HG02884 (cell line): ENCODE data around the gene OCRL.
"Not testable (repeated sequence)": the region's sequence is repeated elsewhere in the genome, so short reads cannot be mapped to it uniquely, and the experiment has no call there.

Source experiments
- ATAC-seq: cut with Tn5 transposase; IDR thresholded peaks from one replicate; pipeline ENCODE4 v1.9.1; 2021; ENCODE audit warnings: mild to moderate bottlenecking, moderate library complexity; ENCODE audit not compliant: unreplicated experiment

Gene OCRL

GRCh38 chrX:129534816-129535578, 5.1 kb upstream of the OCRL start:
- no peak for ATAC-seq

GRCh38 chrX:129540722-129541184, 694 bp downstream of the OCRL start:
- peak; percentile 34 for ATAC-seq

- ATAC-seq, result no peak
Measured at GRCh38 chrX:129544780-129545179, 4.7 kb downstream of the OCRL start.

GRCh38 chrX:129545408-129545807, 5.3 kb downstream of the OCRL start:
- no peak for ATAC-seq

GRCh38 chrX:129549124-129549523, 9.1 kb downstream of the OCRL start:
- ATAC-seq, result no peak

- peak; percentile 93 for ATAC-seq
Measured at GRCh38 chrX:129553619-129554288, 13.7 kb downstream of the OCRL start.

- ATAC-seq, result not testable (repeated sequence)
Measured at GRCh38 chrX:129554816-129555215, 14.8 kb downstream of the OCRL start.

- ATAC-seq, result no peak
Measured at GRCh38 chrX:129556806-129557315, 16.8 kb downstream of the OCRL start.

- no peak for ATAC-seq
Measured at GRCh38 chrX:129557844-129558480, 17.9 kb downstream of the OCRL start.

GRCh38 chrX:129559783-129560182, 19.7 kb downstream of the OCRL start:
- no peak for ATAC-seq

- ATAC-seq, result no peak
Measured at GRCh38 chrX:129561453-129561852, 21.4 kb downstream of the OCRL start.

GRCh38 chrX:129564345-129564744, 24.3 kb downstream of the OCRL start:
- ATAC-seq, result not testable (repeated sequence)

- ATAC-seq, result no peak
Measured at GRCh38 chrX:129565046-129565650, 25.1 kb downstream of the OCRL start.

GRCh38 chrX:129566073-129566472, 26.0 kb downstream of the OCRL start:
- ATAC-seq, result no peak

- no peak for ATAC-seq
Measured at GRCh38 chrX:129568349-129568748, 28.3 kb downstream of the OCRL start.

- ATAC-seq, result no peak
Measured at GRCh38 chrX:129572422-129572821, 32.4 kb downstream of the OCRL start.

GRCh38 chrX:129573652-129574051, 33.6 kb downstream of the OCRL start:
- ATAC-seq, result not testable (repeated sequence)

- ATAC-seq, result no peak
Measured at GRCh38 chrX:129574214-129574613, 34.2 kb downstream of the OCRL start.

- no peak for ATAC-seq
Measured at GRCh38 chrX:129576539-129576938, 36.5 kb downstream of the OCRL start.

GRCh38 chrX:129577473-129577872, 37.4 kb downstream of the OCRL start:
- no peak for ATAC-seq

GRCh38 chrX:129577877-129578276, 37.8 kb downstream of the OCRL start:
- no peak for ATAC-seq
